AG09319 (cell line): ENCODE measurements around the gene SIL1.

Source experiments
- DNase-seq: peaks from one replicate; pipeline ENCODE4 v3.0.0-alpha.2; 2010; ENCODE audit warnings: low read depth; ENCODE audit errors: extremely low read depth
- CTCF ChIP-seq: IDR thresholded peaks from 2 replicates; pipeline ENCODE4 v1.5.1; 2011; ENCODE audit warnings: low read depth, mild to moderate bottlenecking, inconsistent platforms, low read length, moderate library complexity

SIL1 gene

GRCh38 chr5:139147483-139148087 lies 50.6 kb downstream of the SIL1 start:
- TF ChIP-seq CTCF = no peak
- DNase-seq = no peak

- DNase-seq = no peak
- TF ChIP-seq CTCF = no peak
These were observed 51.2 kb downstream of the SIL1 start for GRCh38 chr5:139146809-139147482.

DNA sequence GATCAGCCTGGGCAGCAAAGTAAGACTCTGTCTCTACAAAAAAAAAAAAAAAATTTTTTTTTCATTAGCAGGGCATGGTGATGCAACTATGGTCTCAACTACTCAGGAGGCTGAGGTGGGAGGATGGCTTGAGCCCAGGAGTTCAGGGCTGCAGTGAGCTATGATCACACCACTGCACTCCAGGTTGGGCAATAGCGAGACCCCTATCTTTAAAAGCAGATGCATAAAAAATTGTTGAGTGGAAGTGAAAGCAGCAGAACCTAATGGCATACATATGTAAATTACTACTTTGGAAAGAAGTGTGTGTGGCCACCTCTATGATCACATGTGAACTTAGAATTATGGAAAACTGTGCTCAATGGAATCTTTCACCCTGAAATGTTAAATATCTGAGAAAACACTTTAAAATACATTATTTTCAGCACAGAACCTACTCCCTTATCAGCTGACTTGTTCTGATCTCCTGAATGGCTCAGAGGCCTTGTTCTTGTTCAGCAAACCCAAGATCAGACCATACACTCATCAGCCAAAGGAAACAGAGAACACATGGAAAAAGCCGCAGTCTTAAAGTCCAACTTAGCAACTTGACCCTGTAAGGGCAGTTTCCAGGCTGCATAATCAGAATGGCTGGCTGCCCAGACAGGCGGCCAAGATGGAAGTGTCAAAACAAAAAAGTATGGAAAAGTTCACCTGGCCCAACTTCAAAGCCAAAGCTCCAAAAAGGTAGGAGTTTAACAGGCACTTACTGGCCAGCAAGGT lies 56.5 kb downstream of the SIL1 start:
- peak; percentile 30 for DNase-seq

DNA sequence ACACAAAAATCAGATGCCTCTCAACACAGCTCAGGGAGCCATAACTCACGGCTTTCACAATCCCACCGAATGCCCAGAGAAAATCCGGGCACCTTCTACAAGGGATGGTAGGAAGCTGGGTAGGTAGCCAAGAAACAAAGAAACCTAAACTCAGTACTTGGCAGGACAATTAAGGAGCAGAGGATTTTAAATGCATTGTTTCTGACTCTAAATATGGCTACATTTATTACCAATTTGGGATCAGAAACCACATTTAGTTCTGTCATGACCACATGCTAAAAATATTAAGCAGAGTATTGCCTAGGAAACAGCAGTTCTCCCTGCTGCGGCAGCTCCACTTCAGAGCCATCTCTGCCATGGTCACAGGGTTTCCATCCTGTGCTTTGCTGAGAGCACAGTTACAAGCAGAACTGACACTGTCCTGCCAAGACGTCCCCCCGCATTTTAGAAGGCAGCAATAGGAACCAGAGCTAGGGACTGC lies 57.5 kb downstream of the SIL1 start:
- DNase-seq = no peak
- no peak for TF ChIP-seq CTCF

More for the DNA sequence above, 56.5 kb downstream of the SIL1 start:
- TF ChIP-seq CTCF = no peak

DNA sequence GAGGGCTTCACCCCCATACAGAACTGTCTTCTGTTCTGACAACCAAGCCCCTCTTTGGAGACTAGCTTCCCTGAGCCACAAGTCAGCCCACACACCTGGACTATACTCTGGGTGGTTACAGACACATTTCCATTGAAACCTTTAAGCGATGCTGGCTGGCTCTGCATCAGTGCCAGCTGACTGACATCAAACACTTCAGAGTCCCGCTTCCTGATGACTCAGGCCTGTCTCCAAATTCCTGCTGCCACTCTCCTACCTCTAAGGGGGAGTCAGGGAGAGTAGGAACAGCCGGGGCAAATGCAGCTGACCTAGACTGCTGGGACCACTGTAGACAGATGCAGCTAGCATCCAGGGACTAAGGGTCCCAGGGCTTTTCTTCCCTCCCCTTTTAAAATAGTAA lies 59.4 kb downstream of the SIL1 start:
- no peak for DNase-seq
- no peak for TF ChIP-seq CTCF

DNA sequence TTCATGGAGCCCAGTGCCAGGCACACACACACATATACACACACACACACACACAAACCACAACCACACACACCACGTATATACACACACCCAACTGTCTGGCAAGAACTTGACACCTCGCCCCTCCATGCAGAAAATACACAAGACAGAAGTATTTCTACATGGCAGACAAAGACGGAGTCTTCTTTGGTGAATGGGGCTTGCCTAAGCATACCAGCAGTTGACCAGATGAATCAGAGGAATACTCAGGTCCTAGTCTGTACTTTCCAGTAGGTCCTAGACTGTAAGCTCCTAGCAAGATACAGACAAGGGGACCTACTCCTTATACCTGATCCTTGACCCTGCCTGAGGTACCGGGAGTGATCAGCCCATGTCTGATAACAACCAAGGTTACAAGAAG lies 60.1 kb downstream of the SIL1 start:
- no peak for TF ChIP-seq CTCF

DNA sequence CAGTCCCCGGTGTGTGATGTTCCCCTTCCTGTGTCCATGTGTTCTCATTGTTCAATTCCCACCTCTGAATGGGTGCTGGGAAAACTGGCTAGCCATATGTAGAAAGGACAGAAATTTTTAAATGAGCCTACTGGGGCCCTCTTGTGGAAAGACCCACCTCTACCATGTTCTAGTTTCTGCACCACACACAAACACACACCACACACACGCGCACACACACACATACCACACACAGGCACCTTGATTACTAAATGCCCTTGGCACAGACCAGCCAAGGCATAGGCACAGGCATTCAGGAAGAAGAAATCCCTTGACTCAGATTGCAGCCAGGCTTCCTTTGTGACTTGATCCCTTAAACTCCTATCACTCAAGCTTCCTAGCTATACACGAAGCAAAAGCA lies 60.5 kb downstream of the SIL1 start:
- no peak; the same call in 1 of the 2 replicates for TF ChIP-seq CTCF
- no peak for DNase-seq

More for the DNA sequence above, 60.1 kb downstream of the SIL1 start:
- no peak for DNase-seq
